ENCODE data around the gene ATP6V0B. TPM values are rescaled to one million over a fixed set of nuclear protein-coding genes. Genes with fewer than 3 reads are reported as not detected.

Gene ATP6V0B
- total and polyA plus RNA-seq, 10 of the 15 experiments (the other 5 are each of a cell fraction or from before 2014, with no cell fraction given): 65.3 to 250 (median 144) TPM

GRCh38 chr1:43957407-43958040 lies 17.2 kb upstream of the ATP6V0B start:
- ATAC-seq (no peak), DNase-seq (ENCODE audit: low read depth, low spot score) (no peak), FAIRE-seq (no peak)
- Histone ChIP-seq H3K9ac (ENCODE audit: control insufficient read depth, insufficient read depth, low read length) (no peak overlapping the region), H3K4me2 (ENCODE audit: control insufficient read depth, insufficient read depth) (no peak overlapping the region), H3K4me3 (no peak overlapping the region), H3K9me3 (replicated peaks; ENCODE audit: control insufficient read depth, insufficient read depth, low read length) (no peaks in the 10 kb centered on the region), H2AFZ (ENCODE audit: control insufficient read depth, low read depth, low read length) (no peak overlapping the region), H3K27ac (ENCODE audit: control insufficient read depth, insufficient read depth) (no peak overlapping the region), H3K4me1 (ENCODE audit: control insufficient read depth, insufficient read depth, low read length) (no peaks in the 10 kb centered on the region), H3K79me2 (ENCODE audit: control insufficient read depth, insufficient read depth, low read length) (no peaks in the 10 kb centered on the region), H3K27me3 (replicated peaks in 1 of 2; ENCODE audit: control insufficient read depth in 2 of 2, insufficient read depth in 2 of 2, low read length in 1 of 2) (no peaks in the 10 kb centered on the region), H3K36me3 (ENCODE audit: control insufficient read depth in 2 of 2, insufficient read depth in 2 of 2, low read length in 1 of 2) (peaks cover 0 to 12% of the 10 kb centered on the region in 2 experiments; a peak in 1 of 4 replicates), H4K20me1 (ENCODE audit: control insufficient read depth, insufficient read depth) (no peaks in the 10 kb centered on the region)
- RAD21 ChIA-PET (ENCODE audit: unreplicated experiment): no interaction called here
- SMC1A ChIA-PET (ENCODE audit: uncharacterized antibody, unreplicated experiment): no interaction called here
- BruUV-seq (replicated peaks): no TSS peak
- in situ Hi-C loops (cut with MboI) (no loop called here), intact Hi-C loops (cut with micrococcal nuclease; ENCODE audit: unreplicated experiment) (no loop called here)
- POLR2A ChIA-PET: no interaction called here
- TF ChIP-seq BMI1 (IDR thresholded peaks at IDR 0.05; ENCODE audit: borderline replicate concordance): no peak
- TF ChIP-seq TCF3 (IDR thresholded peaks at IDR 0.05; ENCODE audit: borderline replicate concordance, insufficient read depth, low read depth, low read length): no peak
- no peak for TF ChIP-seq NFYA (IDR thresholded peaks at IDR 0.05; ENCODE audit: borderline replicate concordance, low read depth, low read length)
- TF ChIP-seq ATF7 (IDR thresholded peaks at IDR 0.05; ENCODE audit: low read depth): no peak
- no peak for TF ChIP-seq ZNF384 (IDR thresholded peaks at IDR 0.05; ENCODE audit: borderline replicate concordance, low read depth, low read length)
- no peak for TF ChIP-seq IRF3 (IDR thresholded peaks at IDR 0.05)
- no peak for TF ChIP-seq SREBF2 (IDR thresholded peaks at IDR 0.05; ENCODE audit: low read length)
- no peak for TF ChIP-seq RBBP5 (conservative IDR thresholded peaks at IDR 0.05)
- TF ChIP-seq PBX3 (IDR thresholded peaks at IDR 0.05; ENCODE audit: insufficient replicate concordance, low read depth, low read length): no peak
- WGBS (ENCODE audit: insufficient coverage, insufficient replicate concordance, low lambda C conversion rate, missing lambda C conversion rate): 80% methylated on average over 7 of the region's 7 CpGs
- CTCF ChIA-PET: interaction anchor here (1.6 to 1.9 kb wide), 2 partner anchors 12 to 22 kb away, joined by 3 to 6 read pairs; no protein-coding TSS in a partner anchor

Measured in GM12878 (cell line).